Osteoblast (primary cell): Measurements from ENCODE around the gene SEMA4B. TPM values are rescaled to one million over a fixed set of nuclear protein-coding genes. Genes with fewer than 3 reads are reported as not detected.

Source experiments
- DNase-seq: peaks from one replicate; pipeline ENCODE4 v3.0.0; 2011; ENCODE audit warnings: low spot score, mixed read lengths; ENCODE audit not compliant: insufficient read length; ENCODE audit errors: missing footprints
- H2AFZ ChIP-seq: 2 replicates; pipeline ENCODE4 v1.6.0; 2011; ENCODE audit warnings: mild to moderate bottlenecking, low read length
- H3K27ac ChIP-seq: 2 replicates; pipeline ENCODE4 v1.5.1; 2011; ENCODE audit warnings: mild to moderate bottlenecking, low read depth, low read length, moderate library complexity
- H3K27me3 ChIP-seq: 2 replicates; pipeline ENCODE4 v1.6.0; 2012; ENCODE audit warnings: mild to moderate bottlenecking, control low read depth, inconsistent platforms, low read length, moderate library complexity; ENCODE audit not compliant: insufficient read depth
- H3K36me3 ChIP-seq: 2 replicates; pipeline ENCODE4 v1.5.1; 2011; ENCODE audit warnings: mild to moderate bottlenecking, low read length, control low read depth, moderate library complexity; ENCODE audit not compliant: insufficient read depth
- H3K4me1 ChIP-seq: 2 replicates; pipeline ENCODE4 v1.5.1; 2011; ENCODE audit warnings: mild to moderate bottlenecking, low read length, control low read depth, moderate library complexity; ENCODE audit not compliant: insufficient read depth
- H3K4me2 ChIP-seq: 2 replicates; pipeline ENCODE4 v1.6.0; 2011; ENCODE audit warnings: mild to moderate bottlenecking, low read length; ENCODE audit not compliant: insufficient read depth
- H3K4me3 ChIP-seq: fragments of 200-600 bp; sonication (generic); 3 replicates; pipeline ENCODE4 v1.5.1; 2012; ENCODE audit warnings: mild to moderate bottlenecking, low read length, inconsistent platforms; ENCODE audit not compliant: insufficient read depth
- H3K79me2 ChIP-seq: 2 replicates; pipeline ENCODE4 v1.6.0; 2012; ENCODE audit warnings: mild to moderate bottlenecking, low read length, control low read depth, inconsistent platforms; ENCODE audit not compliant: insufficient read depth
- H3K9me3 ChIP-seq: 2 replicates; pipeline ENCODE4 v1.5.1; 2011; ENCODE audit warnings: low read depth, low read length, control low read depth
- H4K20me1 ChIP-seq: 2 replicates; pipeline ENCODE4 v1.6.0; 2012; ENCODE audit warnings: mild to moderate bottlenecking, low read length, control low read depth; ENCODE audit not compliant: insufficient read depth
- CTCF ChIP-seq: IDR thresholded peaks from 2 replicates; pipeline ENCODE4 v1.5.1; 2011; ENCODE audit warnings: mild to moderate bottlenecking, low read depth, low read length, moderate library complexity; ENCODE audit errors: extremely low read depth
- total RNA-seq: library from RNA; depleted of rRNA; stranded (reverse); fragments of >200 nt; gene quantifications from 2 replicates; pipeline ENCODE4 v1.2.3, GENCODE V29; 2012

SEMA4B gene
- total RNA-seq, 1 donor, result 8.7 TPM

GRCh38 chr15:90212221-90213098 lies 11.3 kb downstream of the SEMA4B start:
- Histone ChIP-seq H3K27me3 (no peaks in the 10 kb centered on the region), H3K36me3 (no peaks in the 10 kb centered on the region), H3K9me3 (no peaks in the 10 kb centered on the region), H3K27ac (no peak overlapping the region), H3K4me1 (peaks cover 9% of the 10 kb centered on the region), H4K20me1 (no peaks in the 10 kb centered on the region), H2AFZ (no peak overlapping the region), H3K4me3 (no peak overlapping the region), H3K4me2 (no peak overlapping the region), H3K79me2 (no peaks in the 10 kb centered on the region)
- no peak for TF ChIP-seq CTCF
- peak; percentile 46 for DNase-seq

- no peak overlapping the region for H3K4me2 ChIP-seq
Observed at GRCh38 chr15:90213122-90213817, 12.1 kb downstream of the SEMA4B start.

GRCh38 chr15:90213818-90214204 lies 12.7 kb downstream of the SEMA4B start:
- Histone ChIP-seq H3K27ac (no peak overlapping the region), H3K4me3 (no peak overlapping the region), H3K4me2 (no peak overlapping the region), H3K27me3 (no peaks in the 10 kb centered on the region), H4K20me1 (no peaks in the 10 kb centered on the region), H3K9me3 (no peaks in the 10 kb centered on the region), H3K4me1 (peaks cover 9% of the 10 kb centered on the region), H2AFZ (no peak overlapping the region), H3K79me2 (no peaks in the 10 kb centered on the region), H3K36me3 (no peaks in the 10 kb centered on the region)
- no peak for TF ChIP-seq CTCF
- DNase-seq, result no peak

More at GRCh38 chr15:90213122-90213817, 12.1 kb downstream of the SEMA4B start:
- no peak overlapping the region for H2AFZ ChIP-seq
- H3K4me1 ChIP-seq, result peaks cover 9% of the 10 kb centered on the region
- no peaks in the 10 kb centered on the region for H3K79me2 ChIP-seq
- peak; percentile 26 for DNase-seq
- H3K4me3 ChIP-seq, result no peak overlapping the region
- no peaks in the 10 kb centered on the region for H3K36me3 ChIP-seq
- H3K27me3 ChIP-seq, result no peaks in the 10 kb centered on the region
- H3K27ac ChIP-seq, result no peak overlapping the region
- H3K9me3 ChIP-seq, result no peaks in the 10 kb centered on the region
- TF ChIP-seq CTCF, result no peak
- H4K20me1 ChIP-seq, result no peaks in the 10 kb centered on the region
